HEK293T (cell line): Measurements from ENCODE around the gene PAFAH1B2.

Experiments used
- CTBP1 ChIP-seq: fragments of 450-650 bp; IDR thresholded peaks from 2 replicates; pipeline ENCODE4 v1.6.1; 2016; ENCODE audit warnings: borderline replicate concordance
- FOXM1 ChIP-seq: fragments of 450-650 bp; IDR thresholded peaks from 2 replicates; pipeline ENCODE4 v1.6.1; 2017; ENCODE audit warnings: mild to moderate bottlenecking, borderline replicate concordance
- SP1 ChIP-seq: fragments of 450-650 bp; IDR thresholded peaks from 2 replicates; pipeline ENCODE4 v1.6.1; 2017
- TARDBP ChIP-seq: fragments of 450-650 bp; IDR thresholded peaks from 2 replicates; pipeline ENCODE4 v1.6.1; 2016

- TF ChIP-seq FOXM1 (no peak), TARDBP (no peak), SP1 (no peak), CTBP1 (no peak)
Observed at GRCh38 chr11:117146521-117146920, 2.4 kb downstream of the PAFAH1B2 start.
